ENCODE data around the gene SCAMP1.

The SCAMP1 gene

DNA sequence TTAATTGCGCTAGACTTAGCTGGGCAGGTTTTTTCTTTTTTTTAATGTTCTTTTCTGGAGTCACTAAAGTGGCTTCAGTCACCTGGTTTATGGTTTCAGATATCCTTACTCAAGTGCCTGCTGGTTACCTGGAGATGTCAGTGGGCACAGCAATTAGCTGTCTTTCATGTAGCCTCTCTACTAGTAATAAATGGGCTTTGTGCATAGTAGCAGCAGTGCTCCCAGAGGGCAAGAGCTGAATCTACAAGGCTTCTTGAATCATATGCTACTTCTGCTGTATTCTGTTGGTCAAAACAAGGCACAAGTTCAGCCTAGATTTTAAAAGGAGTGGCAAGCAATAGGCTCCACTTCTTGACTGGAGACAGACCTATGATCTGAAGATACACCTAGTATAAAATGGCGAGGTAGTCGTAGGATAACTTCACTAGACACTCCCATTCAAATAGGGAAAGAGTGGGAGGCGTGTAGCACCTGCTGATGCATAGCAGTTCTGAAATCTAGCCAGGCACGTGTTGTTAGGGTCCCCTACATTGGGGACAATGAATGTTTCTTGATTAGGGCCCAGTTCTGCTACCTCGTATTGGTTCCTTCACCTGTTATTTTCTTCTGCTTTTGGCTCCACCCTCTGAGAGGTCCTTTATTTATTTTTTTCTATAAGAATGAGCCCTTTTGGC, 7.0 kb downstream of the SCAMP1 start:
- Histone ChIP-seq H3K27me3 (ENCODE audit: insufficient read depth, poor library complexity, severe bottlenecking) (no peaks in the 10 kb centered on the region), H3K27ac (replicated peaks) (no peak overlapping the region), H3K4me3 (replicated peaks; ENCODE audit: insufficient read depth, low read length) (no peak overlapping the region)
- DNase-seq (ENCODE audit: low read depth in 1 of 2, low spot score in 1 of 2) = no peak
- TF ChIP-seq, protein P1, sequence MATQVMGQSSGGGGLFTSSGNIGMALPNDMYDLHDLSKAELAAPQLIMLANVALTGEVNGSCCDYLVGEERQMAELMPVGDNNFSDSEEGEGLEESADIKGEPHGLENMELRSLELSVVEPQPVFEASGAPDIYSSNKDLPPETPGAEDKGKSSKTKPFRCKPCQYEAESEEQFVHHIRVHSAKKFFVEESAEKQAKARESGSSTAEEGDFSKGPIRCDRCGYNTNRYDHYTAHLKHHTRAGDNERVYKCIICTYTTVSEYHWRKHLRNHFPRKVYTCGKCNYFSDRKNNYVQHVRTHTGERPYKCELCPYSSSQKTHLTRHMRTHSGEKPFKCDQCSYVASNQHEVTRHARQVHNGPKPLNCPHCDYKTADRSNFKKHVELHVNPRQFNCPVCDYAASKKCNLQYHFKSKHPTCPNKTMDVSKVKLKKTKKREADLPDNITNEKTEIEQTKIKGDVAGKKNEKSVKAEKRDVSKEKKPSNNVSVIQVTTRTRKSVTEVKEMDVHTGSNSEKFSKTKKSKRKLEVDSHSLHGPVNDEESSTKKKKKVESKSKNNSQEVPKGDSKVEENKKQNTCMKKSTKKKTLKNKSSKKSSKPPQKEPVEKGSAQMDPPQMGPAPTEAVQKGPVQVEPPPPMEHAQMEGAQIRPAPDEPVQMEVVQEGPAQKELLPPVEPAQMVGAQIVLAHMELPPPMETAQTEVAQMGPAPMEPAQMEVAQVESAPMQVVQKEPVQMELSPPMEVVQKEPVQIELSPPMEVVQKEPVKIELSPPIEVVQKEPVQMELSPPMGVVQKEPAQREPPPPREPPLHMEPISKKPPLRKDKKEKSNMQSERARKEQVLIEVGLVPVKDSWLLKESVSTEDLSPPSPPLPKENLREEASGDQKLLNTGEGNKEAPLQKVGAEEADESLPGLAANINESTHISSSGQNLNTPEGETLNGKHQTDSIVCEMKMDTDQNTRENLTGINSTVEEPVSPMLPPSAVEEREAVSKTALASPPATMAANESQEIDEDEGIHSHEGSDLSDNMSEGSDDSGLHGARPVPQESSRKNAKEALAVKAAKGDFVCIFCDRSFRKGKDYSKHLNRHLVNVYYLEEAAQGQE (IDR thresholded peaks at IDR 0.05; ENCODE audit: insufficient replicate concordance, low read depth) = no peak
- TF ChIP-seq POLR2AphosphoS5 (IDR thresholded peaks at IDR 0.05; ENCODE audit: low read depth) = no peak
- TF ChIP-seq, protein P2, sequence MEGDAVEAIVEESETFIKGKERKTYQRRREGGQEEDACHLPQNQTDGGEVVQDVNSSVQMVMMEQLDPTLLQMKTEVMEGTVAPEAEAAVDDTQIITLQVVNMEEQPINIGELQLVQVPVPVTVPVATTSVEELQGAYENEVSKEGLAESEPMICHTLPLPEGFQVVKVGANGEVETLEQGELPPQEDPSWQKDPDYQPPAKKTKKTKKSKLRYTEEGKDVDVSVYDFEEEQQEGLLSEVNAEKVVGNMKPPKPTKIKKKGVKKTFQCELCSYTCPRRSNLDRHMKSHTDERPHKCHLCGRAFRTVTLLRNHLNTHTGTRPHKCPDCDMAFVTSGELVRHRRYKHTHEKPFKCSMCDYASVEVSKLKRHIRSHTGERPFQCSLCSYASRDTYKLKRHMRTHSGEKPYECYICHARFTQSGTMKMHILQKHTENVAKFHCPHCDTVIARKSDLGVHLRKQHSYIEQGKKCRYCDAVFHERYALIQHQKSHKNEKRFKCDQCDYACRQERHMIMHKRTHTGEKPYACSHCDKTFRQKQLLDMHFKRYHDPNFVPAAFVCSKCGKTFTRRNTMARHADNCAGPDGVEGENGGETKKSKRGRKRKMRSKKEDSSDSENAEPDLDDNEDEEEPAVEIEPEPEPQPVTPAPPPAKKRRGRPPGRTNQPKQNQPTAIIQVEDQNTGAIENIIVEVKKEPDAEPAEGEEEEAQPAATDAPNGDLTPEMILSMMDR (IDR thresholded peaks at IDR 0.05; ENCODE audit: insufficient read depth, low read length) = no peak

DNA sequence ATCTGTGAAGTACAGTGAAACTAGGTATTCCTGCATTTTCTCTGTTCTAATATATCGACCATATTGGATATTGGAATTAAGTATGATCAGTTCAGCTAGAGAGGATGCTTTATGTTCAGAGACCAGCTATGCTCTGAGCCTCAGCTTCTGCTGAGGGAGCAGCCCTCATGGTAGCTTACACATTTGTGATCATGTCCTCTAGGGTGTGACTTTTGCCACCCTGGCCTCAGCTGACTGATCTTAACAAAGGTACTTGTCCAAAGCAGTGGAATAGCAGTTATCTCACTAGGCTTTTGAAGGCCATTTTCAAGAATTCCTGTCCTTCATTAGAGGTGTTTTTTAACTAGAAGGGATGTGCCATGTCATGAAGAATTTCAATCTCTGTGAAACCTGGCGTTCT, 9.3 kb downstream of the SCAMP1 start:
- DNase-seq (ENCODE audit: low read depth in 1 of 2, low spot score in 1 of 2) = no peak
- no peak overlapping the region for H3K27ac ChIP-seq (replicated peaks)
- TF ChIP-seq SPI1 (IDR thresholded peaks at IDR 0.05; ENCODE audit: borderline replicate concordance, low read depth) = no peak
- TF ChIP-seq GABPA (IDR thresholded peaks at IDR 0.05; ENCODE audit: low read depth) = no peak
- TF ChIP-seq, protein P2 (IDR thresholded peaks at IDR 0.05; ENCODE audit: insufficient read depth, low read length) = no peak

DNA sequence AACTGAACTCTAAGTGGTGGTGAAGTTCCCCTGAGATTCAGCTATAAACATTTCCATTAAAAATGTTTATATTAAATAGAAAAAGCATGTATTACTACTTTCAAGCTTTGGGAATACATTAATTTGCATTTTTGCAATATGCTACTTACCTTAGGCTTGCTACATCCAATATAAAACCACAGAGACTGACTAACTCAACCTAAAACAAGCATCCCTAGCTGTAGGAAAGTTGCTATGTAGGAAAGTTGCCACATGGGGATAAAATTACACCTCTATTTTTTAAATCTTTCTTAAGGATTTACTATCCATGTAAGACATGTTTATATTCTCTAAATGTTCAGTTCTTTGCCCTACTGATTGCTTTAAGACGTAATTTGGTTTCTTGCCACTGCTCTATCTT, 12.8 kb downstream of the SCAMP1 start:
- H3K27me3 ChIP-seq (ENCODE audit: insufficient read depth, poor library complexity, severe bottlenecking) = no peaks in the 10 kb centered on the region
- H3K4me3 ChIP-seq (replicated peaks; ENCODE audit: insufficient read depth, low read length) = no peak overlapping the region
- DNase-seq (ENCODE audit: low read depth in 1 of 2, low spot score in 1 of 2) = no peak
- no peak overlapping the region for H3K27ac ChIP-seq (replicated peaks)
- TF ChIP-seq SPI1 (IDR thresholded peaks at IDR 0.05; ENCODE audit: borderline replicate concordance, low read depth) (no peak), POLR2AphosphoS5 (IDR thresholded peaks at IDR 0.05; ENCODE audit: low read depth) (no peak), GABPA (IDR thresholded peaks at IDR 0.05; ENCODE audit: low read depth) (no peak)
- TF ChIP-seq, protein P2 (IDR thresholded peaks at IDR 0.05; ENCODE audit: insufficient read depth, low read length) = no peak
- TF ChIP-seq, protein P1 (IDR thresholded peaks at IDR 0.05; ENCODE audit: insufficient replicate concordance, low read depth) = no peak

More for the DNA sequence above, 9.3 kb downstream of the SCAMP1 start:
- H3K4me3 ChIP-seq (replicated peaks; ENCODE audit: insufficient read depth, low read length) = no peak overlapping the region
- H3K27me3 ChIP-seq (ENCODE audit: insufficient read depth, poor library complexity, severe bottlenecking) = no peaks in the 10 kb centered on the region

DNA sequence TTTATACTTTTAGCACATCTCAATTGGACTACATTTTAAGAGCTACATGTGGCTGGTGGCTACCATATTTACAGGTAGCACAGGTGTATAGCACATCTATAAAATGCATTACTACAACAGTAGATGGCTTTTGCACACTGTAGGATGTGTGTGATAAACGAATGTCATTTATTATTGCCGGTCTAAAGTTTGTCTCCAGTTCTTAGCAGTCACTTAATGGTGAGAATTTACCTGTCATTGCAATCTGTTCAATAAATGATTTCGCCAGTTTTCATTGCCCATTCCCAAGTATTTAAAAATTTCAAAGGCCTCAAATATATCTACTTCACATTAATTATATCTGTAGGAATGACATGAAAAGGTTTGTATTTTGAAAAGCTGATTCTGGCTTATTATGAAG, 15.9 kb downstream of the SCAMP1 start:
- no peak for DNase-seq (ENCODE audit: low read depth in 1 of 2, low spot score in 1 of 2)
- Histone ChIP-seq H3K27ac (replicated peaks) (no peak overlapping the region), H3K4me3 (replicated peaks; ENCODE audit: insufficient read depth, low read length) (no peak overlapping the region), H3K27me3 (ENCODE audit: insufficient read depth, poor library complexity, severe bottlenecking) (no peaks in the 10 kb centered on the region)
- no peak for TF ChIP-seq POLR2AphosphoS5 (IDR thresholded peaks at IDR 0.05; ENCODE audit: low read depth)
- TF ChIP-seq, protein P2 (IDR thresholded peaks at IDR 0.05; ENCODE audit: insufficient read depth, low read length) = no peak
- no peak for TF ChIP-seq SPI1 (IDR thresholded peaks at IDR 0.05; ENCODE audit: borderline replicate concordance, low read depth)
- TF ChIP-seq GABPA (IDR thresholded peaks at IDR 0.05; ENCODE audit: low read depth) = no peak
- TF ChIP-seq, protein P1 (IDR thresholded peaks at IDR 0.05; ENCODE audit: insufficient replicate concordance, low read depth) = no peak
